Osteoblast (primary cell): Measurements from ENCODE around the gene CREB3L4. TPM values are rescaled to one million over a fixed set of nuclear protein-coding genes. Genes with fewer than 3 reads are reported as not detected.

ENCODE experiments used
- DNase-seq: peaks from one replicate; pipeline ENCODE4 v3.0.0; 2011; ENCODE audit warnings: low spot score, mixed read lengths; ENCODE audit not compliant: insufficient read length; ENCODE audit errors: missing footprints
- H2AFZ ChIP-seq: 2 replicates; pipeline ENCODE4 v1.6.0; 2011; ENCODE audit warnings: mild to moderate bottlenecking, low read length
- H3K27ac ChIP-seq: 2 replicates; pipeline ENCODE4 v1.5.1; 2011; ENCODE audit warnings: mild to moderate bottlenecking, low read depth, low read length, moderate library complexity
- H3K27me3 ChIP-seq: 2 replicates; pipeline ENCODE4 v1.6.0; 2012; ENCODE audit warnings: mild to moderate bottlenecking, control low read depth, inconsistent platforms, low read length, moderate library complexity; ENCODE audit not compliant: insufficient read depth
- H3K36me3 ChIP-seq: 2 replicates; pipeline ENCODE4 v1.5.1; 2011; ENCODE audit warnings: mild to moderate bottlenecking, low read length, control low read depth, moderate library complexity; ENCODE audit not compliant: insufficient read depth
- H3K4me1 ChIP-seq: 2 replicates; pipeline ENCODE4 v1.5.1; 2011; ENCODE audit warnings: mild to moderate bottlenecking, low read length, control low read depth, moderate library complexity; ENCODE audit not compliant: insufficient read depth
- H3K4me2 ChIP-seq: 2 replicates; pipeline ENCODE4 v1.6.0; 2011; ENCODE audit warnings: mild to moderate bottlenecking, low read length; ENCODE audit not compliant: insufficient read depth
- H3K4me3 ChIP-seq: fragments of 200-600 bp; sonication (generic); 3 replicates; pipeline ENCODE4 v1.5.1; 2012; ENCODE audit warnings: mild to moderate bottlenecking, low read length, inconsistent platforms; ENCODE audit not compliant: insufficient read depth
- H3K79me2 ChIP-seq: 2 replicates; pipeline ENCODE4 v1.6.0; 2012; ENCODE audit warnings: mild to moderate bottlenecking, low read length, control low read depth, inconsistent platforms; ENCODE audit not compliant: insufficient read depth
- H3K9me3 ChIP-seq: 2 replicates; pipeline ENCODE4 v1.5.1; 2011; ENCODE audit warnings: low read depth, low read length, control low read depth
- H4K20me1 ChIP-seq: 2 replicates; pipeline ENCODE4 v1.6.0; 2012; ENCODE audit warnings: mild to moderate bottlenecking, low read length, control low read depth; ENCODE audit not compliant: insufficient read depth
- total RNA-seq: library from RNA; depleted of rRNA; stranded (reverse); fragments of >200 nt; gene quantifications from 2 replicates; pipeline ENCODE4 v1.2.3, GENCODE V29; 2012
- TF ChIP-seq, protein P1 (sequence below): IDR thresholded peaks from 2 replicates; pipeline ENCODE4 v1.5.1; 2011; ENCODE audit warnings: mild to moderate bottlenecking, low read depth, low read length, moderate library complexity; ENCODE audit errors: extremely low read depth

Gene CREB3L4
- total RNA-seq, 1 donor, result 7.2 TPM

DNA sequence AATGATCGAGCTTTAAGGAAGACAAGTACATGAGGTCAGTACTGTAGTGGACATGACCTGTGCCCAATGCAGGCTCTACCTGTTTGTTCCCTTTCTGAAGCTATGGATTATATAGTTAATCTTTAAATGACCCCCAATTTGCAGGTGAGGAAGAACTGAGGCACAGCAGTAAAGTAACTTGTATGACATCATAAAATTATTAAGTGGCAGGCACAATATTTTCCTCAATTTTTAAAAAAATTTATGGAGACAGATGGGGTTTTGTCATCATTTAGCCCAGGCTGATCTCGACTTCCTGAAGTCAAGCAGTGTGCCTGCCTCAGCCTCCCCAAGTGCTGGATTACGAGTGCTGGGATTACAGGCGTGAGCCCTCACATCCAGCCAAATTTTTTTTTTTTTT, 41.3 kb upstream of the CREB3L4 start:
- Histone ChIP-seq H3K4me2 (no peak overlapping the region), H3K27ac (no peak overlapping the region), H3K4me3 (no peak overlapping the region), H3K27me3 (no peaks in the 10 kb centered on the region), H3K36me3 (peaks cover 5% of the 10 kb centered on the region), H2AFZ (no peak overlapping the region), H3K79me2 (peaks cover 11% of the 10 kb centered on the region), H4K20me1 (peaks cover 6% of the 10 kb centered on the region), H3K9me3 (no peaks in the 10 kb centered on the region), H3K4me1 (peaks cover 30% of the 10 kb centered on the region)
- DNase-seq, result no peak
- TF ChIP-seq, protein P1, sequence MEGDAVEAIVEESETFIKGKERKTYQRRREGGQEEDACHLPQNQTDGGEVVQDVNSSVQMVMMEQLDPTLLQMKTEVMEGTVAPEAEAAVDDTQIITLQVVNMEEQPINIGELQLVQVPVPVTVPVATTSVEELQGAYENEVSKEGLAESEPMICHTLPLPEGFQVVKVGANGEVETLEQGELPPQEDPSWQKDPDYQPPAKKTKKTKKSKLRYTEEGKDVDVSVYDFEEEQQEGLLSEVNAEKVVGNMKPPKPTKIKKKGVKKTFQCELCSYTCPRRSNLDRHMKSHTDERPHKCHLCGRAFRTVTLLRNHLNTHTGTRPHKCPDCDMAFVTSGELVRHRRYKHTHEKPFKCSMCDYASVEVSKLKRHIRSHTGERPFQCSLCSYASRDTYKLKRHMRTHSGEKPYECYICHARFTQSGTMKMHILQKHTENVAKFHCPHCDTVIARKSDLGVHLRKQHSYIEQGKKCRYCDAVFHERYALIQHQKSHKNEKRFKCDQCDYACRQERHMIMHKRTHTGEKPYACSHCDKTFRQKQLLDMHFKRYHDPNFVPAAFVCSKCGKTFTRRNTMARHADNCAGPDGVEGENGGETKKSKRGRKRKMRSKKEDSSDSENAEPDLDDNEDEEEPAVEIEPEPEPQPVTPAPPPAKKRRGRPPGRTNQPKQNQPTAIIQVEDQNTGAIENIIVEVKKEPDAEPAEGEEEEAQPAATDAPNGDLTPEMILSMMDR, result no peak

DNA sequence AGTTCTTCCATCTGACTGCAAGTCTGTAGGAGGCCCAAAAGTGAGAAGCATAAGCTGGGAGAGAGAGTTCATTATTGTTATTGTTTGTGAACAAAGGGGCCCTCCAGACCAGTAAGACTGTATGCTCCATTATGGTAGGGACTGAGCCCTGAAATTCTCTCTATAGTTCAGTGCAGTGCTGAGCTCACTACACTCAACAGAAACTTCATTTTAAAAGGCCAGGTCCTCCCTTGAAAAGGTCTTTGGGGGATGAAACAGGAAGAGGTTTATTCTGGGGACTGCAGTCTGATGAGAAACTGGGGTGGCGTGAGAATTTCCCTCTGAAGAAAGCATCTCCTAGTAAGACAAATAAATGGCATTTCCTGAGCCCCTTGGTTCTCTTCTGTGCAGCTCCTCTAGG, 39.5 kb upstream of the CREB3L4 start:
- H3K27me3 ChIP-seq, result no peaks in the 10 kb centered on the region
- H3K36me3 ChIP-seq, result peaks cover 8% of the 10 kb centered on the region
- no peaks in the 10 kb centered on the region for H3K79me2 ChIP-seq
- TF ChIP-seq, protein P1, result no peak
- H3K4me1 ChIP-seq, result peaks cover 23% of the 10 kb centered on the region
- no peak overlapping the region for H3K27ac ChIP-seq
- H3K9me3 ChIP-seq, result no peaks in the 10 kb centered on the region
- H4K20me1 ChIP-seq, result no peaks in the 10 kb centered on the region
- H3K4me2 ChIP-seq, result no peak overlapping the region
- DNase-seq, result no peak
- no peak overlapping the region for H2AFZ ChIP-seq
- H3K4me3 ChIP-seq, result no peak overlapping the region

DNA sequence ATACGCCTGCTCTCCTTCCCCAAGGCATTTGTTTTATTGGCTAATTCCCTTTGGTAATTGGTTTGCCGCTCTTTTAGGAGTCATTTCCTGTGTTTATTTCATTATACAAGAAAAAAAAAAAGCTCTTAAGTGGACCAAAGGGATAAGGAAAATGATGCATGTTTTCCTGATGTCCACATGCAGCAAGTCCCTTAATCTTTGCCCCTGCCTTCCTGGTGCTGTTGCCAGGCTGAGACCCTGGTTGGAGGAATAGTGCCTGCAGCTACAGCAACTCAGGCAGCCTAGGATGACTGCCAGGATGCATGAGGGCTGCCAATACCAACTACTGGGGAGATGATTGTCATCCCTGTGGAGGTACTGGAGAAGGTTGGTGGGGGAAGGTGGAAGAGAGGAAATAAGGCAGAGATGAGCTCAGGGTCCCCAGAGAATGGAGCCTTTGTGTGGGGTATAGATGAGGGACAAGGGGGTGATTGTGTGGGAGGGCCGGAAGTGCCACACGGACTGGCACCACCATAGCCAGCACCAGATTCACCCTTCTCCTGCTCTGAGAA, 38.8 kb upstream of the CREB3L4 start:
- H3K4me1 ChIP-seq, result peaks cover 16% of the 10 kb centered on the region
- H3K4me3 ChIP-seq, result no peak overlapping the region
- TF ChIP-seq, protein P1, result no peak
- H3K27ac ChIP-seq, result no peak overlapping the region
- H4K20me1 ChIP-seq, result no peaks in the 10 kb centered on the region
- no peak overlapping the region for H3K4me2 ChIP-seq
- H3K36me3 ChIP-seq, result peaks cover 12% of the 10 kb centered on the region
- H3K27me3 ChIP-seq, result no peaks in the 10 kb centered on the region
- H2AFZ ChIP-seq, result no peak overlapping the region
- no peaks in the 10 kb centered on the region for H3K79me2 ChIP-seq
- peak; percentile 87 for DNase-seq
- no peaks in the 10 kb centered on the region for H3K9me3 ChIP-seq

DNA sequence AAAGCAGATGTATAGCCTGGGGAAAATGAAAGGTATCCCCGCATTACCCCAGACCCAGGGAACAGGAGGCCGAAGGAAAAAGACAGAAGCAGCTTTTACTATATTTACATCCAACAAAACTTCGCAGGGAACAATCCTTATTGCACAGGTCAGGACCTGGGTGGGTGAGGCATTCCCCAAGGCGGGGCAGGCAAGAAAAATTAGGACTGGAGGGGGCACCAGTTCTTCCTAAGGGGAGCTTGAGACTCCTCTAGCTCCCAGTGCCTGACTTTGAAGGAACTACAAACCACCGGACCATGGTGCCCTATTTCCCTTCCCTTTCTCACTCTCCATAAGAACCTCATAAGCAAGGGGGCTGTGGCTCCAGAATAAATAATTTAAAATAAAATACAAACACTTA, 38.3 kb upstream of the CREB3L4 start:
- Histone ChIP-seq H3K9me3 (no peaks in the 10 kb centered on the region), H3K27ac (no peak overlapping the region), H3K79me2 (no peaks in the 10 kb centered on the region), H4K20me1 (no peaks in the 10 kb centered on the region), H2AFZ (no peak overlapping the region), H3K4me2 (no peak overlapping the region), H3K4me1 (peaks cover 12% of the 10 kb centered on the region), H3K36me3 (peaks cover 17% of the 10 kb centered on the region), H3K4me3 (no peak overlapping the region), H3K27me3 (no peaks in the 10 kb centered on the region)
- TF ChIP-seq, protein P1, result no peak
- DNase-seq, result peak; percentile 57
